SK-MEL-5 (cell line): ENCODE measurements around the gene HPD. TPM values are rescaled to one million over a fixed set of nuclear protein-coding genes. Genes with fewer than 3 reads are reported as not detected.
"Not testable (repeated sequence)": the region's sequence is repeated elsewhere in the genome, so short reads cannot be mapped to it uniquely, and the experiment has no call there.

Experiments
- DNase-seq: peaks from one replicate; pipeline ENCODE4 v3.0.0-alpha.2; 2016; ENCODE audit warnings: low read depth, low spot score
- in situ Hi-C: cut with HindIII; loops from 2 replicates; pipeline ENCODE4 v1.10.0; 2016; ENCODE audit warnings: low sequenced_read_pairs, high pct_unique_total_duplicates, low pct_unique_long_range_greater_than_20kb
- polyA plus RNA-seq, 2 experiments: library from polyadenylated mRNA; depleted of rRNA; stranded (reverse); fragments of >200 nt; gene quantifications; 2 replicates each; pipeline ENCODE4 v1.2.3, GENCODE V29; 2015
- total RNA-seq: library from RNA; depleted of rRNA; stranded (reverse); fragments of >200 nt; shearing (Covaris generic); gene quantifications from 2 replicates; pipeline ENCODE4 v1.2.3, GENCODE V29; 2014; rRNA removed

The HPD gene
- total RNA-seq, result not detected in 2 replicates
- 0.07 TPM in 1 of 2 replicates, not detected in the other for polyA plus RNA-seq (2015; cell fraction: cytosol; rRNA removed)
- not detected in 2 replicates for polyA plus RNA-seq (2015; cell fraction: nucleus; rRNA removed)

DNA sequence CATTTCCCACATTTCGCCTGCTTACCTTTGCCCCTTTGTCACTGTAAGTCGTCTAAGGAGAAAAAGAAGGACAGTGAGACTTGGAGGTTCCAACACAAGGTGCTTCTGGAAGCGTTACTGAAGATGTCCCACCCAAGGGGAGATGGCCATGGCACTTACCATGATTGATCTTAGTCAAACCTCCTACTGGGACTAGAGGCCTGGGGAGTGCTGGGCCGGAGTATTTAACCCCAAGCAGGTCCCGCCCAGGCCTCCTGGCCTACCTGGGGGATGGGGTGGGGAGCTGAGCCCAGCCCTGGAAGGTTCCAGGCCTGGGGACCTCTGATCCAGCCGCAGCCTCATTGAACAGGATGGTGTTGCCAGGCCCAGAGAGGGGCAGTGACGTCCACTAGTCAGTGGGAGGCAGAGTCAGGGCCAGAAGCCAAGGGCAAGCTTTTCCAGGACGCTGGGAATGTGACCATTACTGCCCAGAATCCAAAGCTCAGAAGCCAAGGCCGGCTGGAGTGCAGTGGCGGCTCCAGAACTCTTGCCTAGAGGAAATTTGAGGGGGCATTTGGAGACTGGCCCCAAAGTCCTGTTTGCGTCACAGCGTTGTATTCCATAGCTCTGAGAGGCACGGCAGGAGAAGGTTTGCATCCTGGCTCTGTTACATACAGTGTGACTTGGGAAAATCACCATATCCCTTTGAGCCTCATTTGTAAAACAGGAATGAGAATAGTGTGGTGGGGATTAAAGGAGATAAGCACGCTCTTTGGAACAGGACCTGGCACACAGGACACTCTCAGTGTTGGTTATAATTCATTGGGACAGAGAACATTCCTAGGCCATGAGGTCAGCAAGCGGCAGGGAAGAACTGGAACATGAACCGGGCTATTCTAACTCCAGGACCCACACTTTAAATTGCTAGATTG lies at the start of gene HPD:
Gene HPD (minus strand): TSS at position 198 of the 911 bp plus-strand sequence. CDS start 36 bp downstream, at position 162.
- DNase-seq, result peak; percentile 16
- in situ Hi-C loops, result no loop called here

GRCh38 chr12:121905746-121906145 lies 47.1 kb upstream of the HPD start:
- peak; percentile 86 for DNase-seq
- in situ Hi-C loops, result no loop called here

- in situ Hi-C loops, result no loop called here
- no peak for DNase-seq
Measured at GRCh38 chr12:121903202-121903601, 44.5 kb upstream of the HPD start.

GRCh38 chr12:121899590-121899989 lies 40.9 kb upstream of the HPD start:
- no peak for DNase-seq
- in situ Hi-C loops, result no loop called here

- no peak for DNase-seq
- in situ Hi-C loops, result no loop called here
Measured at GRCh38 chr12:121898287-121898686, 39.6 kb upstream of the HPD start.

GRCh38 chr12:121894633-121895032 lies 36.0 kb upstream of the HPD start:
- peak; percentile 39 for DNase-seq
- in situ Hi-C loops, result no loop called here

DNA sequence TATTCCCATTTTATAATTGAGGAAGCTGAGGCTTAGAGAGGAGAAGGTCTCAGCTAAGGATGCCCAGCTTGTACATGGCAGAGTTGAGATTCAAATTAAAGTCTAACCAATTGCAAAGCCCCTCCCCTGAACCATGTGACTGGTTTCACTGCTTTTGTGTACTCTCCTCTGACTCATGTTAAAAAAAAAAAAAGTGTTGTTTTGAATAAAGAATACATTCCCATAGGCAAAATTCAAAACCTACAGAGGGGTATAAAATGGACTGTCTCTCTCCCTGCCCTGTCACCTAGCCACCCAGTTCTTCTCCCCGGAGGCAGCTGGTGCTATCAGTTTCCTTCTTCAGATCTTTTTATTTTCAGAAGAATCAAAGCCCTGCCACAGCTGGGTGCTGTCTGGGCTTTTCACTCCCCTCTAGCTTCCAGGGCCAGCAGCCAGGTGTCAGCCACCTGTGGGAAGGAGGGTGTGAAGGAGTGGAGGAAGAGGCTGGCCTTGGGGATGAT lies 35.4 kb upstream of the HPD start:
- peak; percentile 38 for DNase-seq
- in situ Hi-C loops, result no loop called here

GRCh38 chr12:121892673-121893561 lies 34.3 kb upstream of the HPD start:
- in situ Hi-C loops, result no loop called here
- DNase-seq, result no peak

- in situ Hi-C loops, DNase-seq: not testable (repeated sequence)
Measured at GRCh38 chr12:121889661-121890060, 31.0 kb upstream of the HPD start.

GRCh38 chr12:121889274-121889624 lies 30.6 kb upstream of the HPD start:
- in situ Hi-C loops, result no loop called here
- DNase-seq, result no peak

DNA sequence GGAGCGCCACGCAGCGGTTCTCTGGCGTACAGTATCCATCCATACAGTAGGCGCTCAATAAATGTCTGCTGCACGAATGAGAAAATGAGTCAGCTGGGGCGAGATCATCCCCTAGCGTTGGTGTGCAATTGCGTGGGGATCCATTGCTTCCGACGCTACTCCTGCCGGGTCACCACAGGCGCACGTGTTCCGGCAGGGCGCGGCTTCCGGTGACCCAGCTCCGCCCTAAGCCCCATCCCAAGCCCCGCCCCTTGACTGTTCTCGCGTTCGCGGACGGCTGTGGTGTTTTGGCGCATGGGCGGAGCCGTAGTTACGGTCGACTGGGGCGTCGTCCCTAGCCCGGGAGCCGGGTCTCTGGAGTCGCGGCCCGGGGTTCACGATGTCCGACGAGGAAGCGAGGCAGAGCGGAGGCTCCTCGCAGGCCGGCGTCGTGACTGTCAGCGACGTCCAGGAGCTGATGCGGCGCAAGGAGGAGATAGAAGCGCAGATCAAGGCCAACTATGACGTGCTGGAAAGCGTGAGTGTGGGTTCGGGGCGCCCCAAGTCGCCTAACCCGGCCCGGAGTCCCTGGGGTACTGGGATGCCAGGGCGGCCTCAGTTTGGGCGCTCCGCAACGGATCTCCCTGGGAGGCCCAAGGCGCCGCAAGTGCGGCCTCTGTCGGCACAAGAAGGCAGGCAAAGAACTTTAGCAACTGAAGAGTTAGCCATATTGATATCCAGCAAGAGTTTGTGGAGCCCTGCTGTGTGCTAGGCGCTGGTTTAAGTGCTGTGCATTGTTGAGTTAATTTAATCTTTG lies 30.0 kb upstream of the HPD start, which contains the start of gene PSMD9:
Gene PSMD9 (plus strand): TSS at position 313 of the 796 bp plus-strand sequence. CDS start 67 bp downstream, at position 380.
- peak; percentile 97 for DNase-seq
- in situ Hi-C loops, result no loop called here

GRCh38 chr12:121888083-121888477 lies 29.4 kb upstream of the HPD start:
- in situ Hi-C loops, result no loop called here
- DNase-seq, result no peak

DNA sequence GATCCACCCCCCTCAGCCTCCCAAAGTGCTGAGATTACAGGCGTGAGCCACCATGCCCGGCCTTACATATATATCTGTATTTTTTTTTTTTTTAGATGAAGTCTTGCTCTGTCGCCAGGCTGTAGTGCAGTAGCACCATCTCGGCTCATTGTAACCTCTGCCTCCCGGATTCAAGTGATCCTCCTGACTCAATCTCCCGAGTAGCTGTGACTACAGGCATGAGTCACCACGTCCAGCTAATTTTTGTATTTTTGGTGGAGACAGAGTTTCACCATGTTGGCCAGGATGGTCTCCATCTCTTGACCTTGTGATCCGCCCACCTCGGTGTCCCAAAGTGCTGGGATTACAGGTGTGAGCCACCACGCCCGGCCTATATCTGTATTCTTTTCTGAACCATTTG lies 26.5 kb upstream of the HPD start:
- DNase-seq, in situ Hi-C loops: not testable (repeated sequence)

DNA sequence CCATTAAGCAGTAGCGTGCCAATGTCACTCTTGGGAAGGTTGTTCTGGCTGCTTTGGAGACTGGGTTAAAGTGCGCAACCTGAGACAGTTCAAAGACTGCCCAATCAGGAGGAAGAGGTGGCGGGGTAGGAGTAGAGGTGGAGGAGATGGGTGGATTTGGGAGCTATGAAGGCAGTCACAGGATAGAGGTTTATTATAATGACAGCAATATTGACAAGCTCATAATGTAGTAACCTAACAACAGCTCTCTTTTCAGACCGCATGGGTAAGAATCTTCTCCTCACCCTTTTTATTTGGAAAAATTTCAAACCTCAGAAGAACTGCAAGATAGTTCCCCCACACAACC lies 24.6 kb upstream of the HPD start:
- DNase-seq, result no peak
- in situ Hi-C loops, result no loop called here

DNA sequence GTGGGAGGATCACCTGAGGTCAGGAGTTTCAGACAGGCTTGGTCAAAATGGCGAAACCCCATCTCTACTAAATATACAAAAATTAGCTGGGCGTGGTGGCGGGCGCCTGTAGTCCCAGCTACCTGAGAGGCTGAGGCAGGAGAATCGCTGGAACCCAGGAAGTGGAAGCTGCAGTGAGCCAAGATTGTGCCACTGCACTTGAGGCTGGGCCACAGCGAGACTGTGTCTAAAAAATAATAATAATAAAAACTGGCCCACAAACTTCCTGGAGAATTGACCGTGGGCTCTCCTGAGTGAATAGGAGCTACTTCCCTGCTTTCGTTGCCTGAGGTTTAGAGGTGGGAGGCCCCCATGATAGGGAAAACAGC lies 17.4 kb upstream of the HPD start:
- DNase-seq, in situ Hi-C loops: not testable (repeated sequence)

DNA sequence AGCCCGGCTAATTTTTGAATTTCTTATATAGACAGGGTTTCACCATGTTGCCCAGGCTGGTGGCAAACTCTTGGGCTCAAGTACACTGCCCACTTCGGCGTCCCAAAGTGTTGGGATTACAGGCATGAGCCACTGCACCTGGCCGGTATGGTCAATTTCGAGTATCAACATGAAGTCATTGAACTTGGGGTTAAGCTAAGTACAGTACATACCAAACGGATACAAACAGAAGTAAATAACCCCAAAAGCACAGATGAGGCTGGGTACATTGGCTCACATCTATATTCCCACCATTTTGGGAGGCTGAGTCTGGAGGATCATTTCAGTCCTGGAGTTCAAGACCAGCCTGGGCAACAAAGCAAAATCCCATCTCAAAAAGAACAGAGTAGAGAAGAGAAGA lies 16.9 kb upstream of the HPD start:
- in situ Hi-C loops, result no loop called here
- DNase-seq, result no peak

DNA sequence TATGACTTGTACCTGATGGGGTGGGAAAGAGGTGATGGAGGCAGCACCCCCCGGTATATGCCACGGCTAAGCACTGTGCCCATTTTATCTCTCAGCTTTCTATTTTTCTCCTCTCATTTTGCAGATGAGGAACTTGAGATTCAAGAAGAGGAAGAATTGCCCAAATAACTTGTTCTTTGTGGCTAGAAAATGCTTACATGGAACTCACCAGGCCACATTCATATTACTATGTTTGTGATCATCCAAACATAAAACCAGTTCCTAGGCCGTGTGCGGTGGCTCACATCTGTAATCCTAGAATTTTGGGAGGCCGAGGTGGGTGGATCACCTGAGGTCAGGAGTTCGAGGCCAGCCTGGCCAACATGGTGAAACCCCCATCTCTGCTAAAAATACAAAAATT lies 15.4 kb upstream of the HPD start:
- no peak for DNase-seq
- in situ Hi-C loops, result no loop called here
